Gastroesophageal sphincter (tissue), 3 donors: Measurements from ENCODE around the gene WDR11.

Experiments
- EP300 ChIP-seq: sonication (generic); formaldehyde crosslinking; IDR thresholded peaks from one replicate; pipeline ENCODE4 v1.6.1; 2017; ENCODE audit warnings: antibody characterized with exemption, mild to moderate bottlenecking
- POLR2A ChIP-seq, 2 donors: fragments of 450-650 bp; IDR thresholded peaks; one replicate each; pipeline ENCODE4 v1.6.1; 2017; ENCODE audit warnings: antibody characterized with exemption in 2 of 2, mild to moderate bottlenecking in 2 of 2, moderate library complexity in 1 of 2
- POLR2AphosphoS5 ChIP-seq: sonication (generic); formaldehyde crosslinking; IDR thresholded peaks from one replicate; pipeline ENCODE4 v1.6.1; 2017; ENCODE audit warnings: antibody characterized with exemption
- TF ChIP-seq, protein P1 (sequence below), 4 experiments: fragments of 200-600 bp in 2 of 4; fragments of 450-650 bp in 2 of 4; sonication (generic) in 1 of 4; IDR thresholded peaks; one replicate each; pipeline ENCODE4 v1.5.1; 2017 to 2019; ENCODE audit warnings: antibody characterized with exemption in 4 of 4, mild to moderate bottlenecking in 2 of 4, moderate library complexity in 2 of 4

GRCh38 chr10:120943542-120943941 is 92.4 kb downstream of the WDR11 start:
- TF ChIP-seq POLR2A (IDR thresholded peaks at IDR 0.05): no peak
- TF ChIP-seq, protein P1, sequence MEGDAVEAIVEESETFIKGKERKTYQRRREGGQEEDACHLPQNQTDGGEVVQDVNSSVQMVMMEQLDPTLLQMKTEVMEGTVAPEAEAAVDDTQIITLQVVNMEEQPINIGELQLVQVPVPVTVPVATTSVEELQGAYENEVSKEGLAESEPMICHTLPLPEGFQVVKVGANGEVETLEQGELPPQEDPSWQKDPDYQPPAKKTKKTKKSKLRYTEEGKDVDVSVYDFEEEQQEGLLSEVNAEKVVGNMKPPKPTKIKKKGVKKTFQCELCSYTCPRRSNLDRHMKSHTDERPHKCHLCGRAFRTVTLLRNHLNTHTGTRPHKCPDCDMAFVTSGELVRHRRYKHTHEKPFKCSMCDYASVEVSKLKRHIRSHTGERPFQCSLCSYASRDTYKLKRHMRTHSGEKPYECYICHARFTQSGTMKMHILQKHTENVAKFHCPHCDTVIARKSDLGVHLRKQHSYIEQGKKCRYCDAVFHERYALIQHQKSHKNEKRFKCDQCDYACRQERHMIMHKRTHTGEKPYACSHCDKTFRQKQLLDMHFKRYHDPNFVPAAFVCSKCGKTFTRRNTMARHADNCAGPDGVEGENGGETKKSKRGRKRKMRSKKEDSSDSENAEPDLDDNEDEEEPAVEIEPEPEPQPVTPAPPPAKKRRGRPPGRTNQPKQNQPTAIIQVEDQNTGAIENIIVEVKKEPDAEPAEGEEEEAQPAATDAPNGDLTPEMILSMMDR (IDR thresholded peaks at IDR 0.05): no peak
- no peak for TF ChIP-seq POLR2AphosphoS5
- no peak for TF ChIP-seq EP300
